ENCODE results near the gene CREG2.

The CREG2 gene

DNA sequence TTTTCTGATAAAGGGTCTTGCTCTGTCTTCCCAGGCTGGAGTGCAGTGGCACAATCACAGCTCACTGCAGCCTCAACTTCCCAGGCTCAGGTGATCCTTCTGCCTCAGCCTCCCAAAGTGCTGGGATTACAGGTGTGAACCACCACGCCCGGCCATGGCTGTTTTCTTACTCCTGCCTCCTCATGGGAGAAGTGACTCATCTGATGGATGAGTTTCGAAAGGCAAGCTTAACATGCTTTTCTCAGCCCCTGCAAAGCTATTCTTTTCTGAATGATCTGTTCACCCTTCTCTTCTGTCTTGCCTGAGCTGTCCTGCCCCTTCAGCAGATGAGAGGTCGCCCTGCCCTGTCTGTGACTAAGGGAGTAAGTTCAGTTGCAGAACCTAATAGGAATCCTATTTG lies 929 bp upstream of the CREG2 start:
- FAIRE-seq (no peak), DNase-seq (ENCODE audit: insufficient read length) (no peak)
- TF ChIP-seq TAF1 (IDR thresholded peaks at IDR 0.05; ENCODE audit: borderline replicate concordance, low read depth, low read length): no peak
- TF ChIP-seq POLR2AphosphoS5 (IDR thresholded peaks at IDR 0.05; ENCODE audit: low read depth, low read length): no peak
- TF ChIP-seq POLR2A (IDR thresholded peaks at IDR 0.05; ENCODE audit: low read depth, low read length): no peak

DNA sequence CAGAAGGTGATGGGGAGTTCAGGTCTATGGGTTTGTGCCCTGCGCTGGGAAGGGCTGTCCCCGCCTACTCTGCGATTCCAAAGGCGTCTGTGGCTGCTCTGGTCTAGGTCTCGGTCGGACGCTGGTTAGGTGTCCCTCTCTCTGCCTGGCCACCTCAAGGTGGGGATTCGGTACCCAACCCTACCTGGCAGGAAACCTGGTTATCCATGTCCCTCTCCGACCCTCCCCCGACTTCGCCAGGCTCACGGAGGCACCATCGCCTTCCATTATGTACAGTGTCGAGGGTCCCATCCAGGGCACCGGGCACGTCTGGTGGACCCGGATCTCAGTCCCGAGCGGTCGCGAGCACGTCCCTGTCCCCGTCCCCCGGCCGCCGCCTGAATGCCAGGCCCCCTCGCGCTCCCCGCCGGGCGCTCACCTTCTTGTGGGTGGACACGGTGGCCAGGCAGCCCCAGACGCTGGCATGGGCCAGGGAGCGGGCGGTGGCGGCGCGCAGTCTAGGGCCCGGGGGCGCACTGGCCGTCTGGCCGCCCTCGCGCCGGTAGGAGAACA lies 628 bp downstream of the CREG2 start:
- FAIRE-seq: no peak
- no peak for DNase-seq (ENCODE audit: insufficient read length)
- TF ChIP-seq POLR2A (IDR thresholded peaks at IDR 0.05; ENCODE audit: low read depth, low read length): no peak
- TF ChIP-seq TAF1 (IDR thresholded peaks at IDR 0.05; ENCODE audit: borderline replicate concordance, low read depth, low read length): no peak
- TF ChIP-seq POLR2AphosphoS5 (IDR thresholded peaks at IDR 0.05; ENCODE audit: low read depth, low read length): no peak

DNA sequence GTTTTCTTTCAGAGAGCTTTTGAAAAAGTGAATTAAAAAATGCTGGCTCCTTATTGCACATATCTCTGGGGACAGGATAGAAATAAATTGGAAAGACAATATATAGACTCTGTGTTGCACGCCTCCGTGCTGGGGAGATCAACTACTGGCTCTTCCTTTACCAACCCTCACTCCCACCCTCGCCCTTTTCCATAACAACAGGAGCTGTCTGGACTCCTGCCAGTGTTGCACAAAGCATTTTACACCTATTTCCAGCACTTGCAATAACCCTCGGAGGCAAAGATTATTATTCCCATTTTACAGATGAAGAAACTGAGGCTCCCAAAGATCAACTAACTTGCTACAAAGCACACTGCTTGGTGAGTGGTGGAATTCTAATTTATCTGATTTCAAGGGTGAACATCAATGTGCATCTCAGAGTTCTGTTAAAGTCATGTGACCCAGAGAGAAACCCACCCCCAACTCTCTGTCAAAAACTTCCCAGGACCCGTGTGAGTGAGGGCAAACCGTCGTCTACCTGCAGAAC lies 4.2 kb downstream of the CREG2 start:
- DNase-seq (ENCODE audit: insufficient read length): no peak
- no peak for FAIRE-seq
- TF ChIP-seq POLR2AphosphoS5 (IDR thresholded peaks at IDR 0.05; ENCODE audit: low read depth, low read length): no peak
- no peak for TF ChIP-seq TAF1 (IDR thresholded peaks at IDR 0.05; ENCODE audit: borderline replicate concordance, low read depth, low read length)
- TF ChIP-seq POLR2A (IDR thresholded peaks at IDR 0.05; ENCODE audit: low read depth, low read length): no peak

DNA sequence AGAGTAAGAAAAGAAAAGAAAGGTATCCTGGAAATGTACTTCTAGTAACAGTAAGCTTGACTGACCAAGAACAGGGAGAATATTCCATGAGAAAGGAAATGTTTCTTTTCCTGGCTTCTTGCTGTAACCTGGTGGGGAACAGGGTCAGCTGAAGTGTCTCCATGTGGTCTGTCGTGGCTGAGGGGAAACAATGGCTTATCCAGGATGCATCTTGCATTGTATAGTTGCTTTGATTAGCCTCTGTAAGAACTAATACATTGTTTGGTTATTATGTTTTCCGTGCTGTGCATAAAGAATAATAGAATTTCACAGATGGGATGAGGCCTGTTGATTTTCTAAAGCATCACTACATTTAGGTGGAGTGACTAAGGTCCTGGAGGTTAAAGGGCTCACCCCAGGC lies 4.9 kb downstream of the CREG2 start:
- TF ChIP-seq POLR2AphosphoS5 (IDR thresholded peaks at IDR 0.05; ENCODE audit: low read depth, low read length): no peak
- DNase-seq (ENCODE audit: insufficient read length) (no peak), FAIRE-seq (no peak)

DNA sequence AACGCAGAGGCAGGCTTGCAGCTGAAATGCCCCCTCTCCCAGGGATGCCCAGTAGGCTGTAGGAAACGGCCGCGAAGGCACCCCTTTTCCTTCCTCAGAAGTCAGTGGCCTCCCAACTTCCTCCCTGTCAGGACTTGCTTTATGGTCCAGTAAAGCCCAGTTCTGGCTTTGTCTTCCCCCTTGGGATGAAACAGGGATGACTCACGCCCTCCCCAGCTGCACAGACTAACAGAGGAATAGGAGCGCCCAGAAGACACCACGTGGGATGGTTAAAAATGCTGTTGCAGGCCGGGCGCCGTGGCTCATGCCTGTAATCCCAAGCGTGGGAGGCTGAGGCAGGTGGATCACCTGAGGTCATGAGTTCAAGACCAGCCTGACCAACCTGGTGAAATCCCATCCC lies 6.9 kb downstream of the CREG2 start:
- FAIRE-seq (no peak), DNase-seq (ENCODE audit: insufficient read length) (no peak)
- TF ChIP-seq POLR2A (IDR thresholded peaks at IDR 0.05; ENCODE audit: low read depth, low read length) (no peak), TAF1 (IDR thresholded peaks at IDR 0.05; ENCODE audit: borderline replicate concordance, low read depth, low read length) (no peak), POLR2AphosphoS5 (IDR thresholded peaks at IDR 0.05; ENCODE audit: low read depth, low read length) (no peak)

DNA sequence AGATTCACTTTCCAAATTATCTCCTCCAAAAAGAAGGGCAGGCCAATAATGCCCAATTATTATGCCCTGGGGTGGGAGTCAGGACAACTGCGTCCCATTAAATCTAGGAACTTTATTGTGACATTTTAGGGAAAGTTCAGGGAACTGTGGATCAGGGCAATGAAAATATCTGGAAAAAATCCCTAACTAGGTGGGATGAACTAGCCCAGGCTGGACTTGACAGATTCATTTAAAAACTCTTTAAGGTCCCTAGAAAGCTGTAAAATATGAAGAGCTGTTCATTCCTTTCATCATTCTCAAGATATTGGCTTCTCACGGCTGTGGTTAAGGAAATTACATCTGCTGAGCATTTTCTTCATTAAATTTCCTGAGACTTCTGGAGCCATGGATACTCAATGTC lies 8.2 kb downstream of the CREG2 start:
- TF ChIP-seq TAF1 (IDR thresholded peaks at IDR 0.05; ENCODE audit: borderline replicate concordance, low read depth, low read length): no peak
- no peak for TF ChIP-seq POLR2AphosphoS5 (IDR thresholded peaks at IDR 0.05; ENCODE audit: low read depth, low read length)
- TF ChIP-seq POLR2A (IDR thresholded peaks at IDR 0.05; ENCODE audit: low read depth, low read length): no peak
- no peak for FAIRE-seq

DNA sequence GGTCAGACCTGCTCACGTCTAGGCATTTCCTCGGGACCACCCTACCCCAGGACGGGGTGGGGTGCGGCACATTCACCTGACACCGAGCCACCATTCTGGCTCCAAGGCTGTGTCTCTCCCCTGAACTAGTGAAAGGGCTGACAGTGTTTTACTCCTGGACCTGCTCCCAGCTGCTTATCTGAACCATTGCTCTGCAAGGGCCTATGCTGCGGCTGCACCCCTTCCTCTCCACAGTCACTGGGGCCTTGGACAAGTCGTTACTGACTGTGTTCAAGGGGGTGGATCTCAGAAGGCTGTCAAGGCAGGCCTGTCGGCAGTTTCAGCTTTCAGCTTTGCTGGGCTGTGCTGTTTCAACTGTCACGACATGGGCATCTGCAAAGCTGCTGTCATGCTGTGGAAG lies 11.7 kb downstream of the CREG2 start:
- FAIRE-seq: no peak
- DNase-seq (ENCODE audit: insufficient read length): no peak
- no peak for TF ChIP-seq POLR2AphosphoS5 (IDR thresholded peaks at IDR 0.05; ENCODE audit: low read depth, low read length)
- no peak for TF ChIP-seq TAF1 (IDR thresholded peaks at IDR 0.05; ENCODE audit: borderline replicate concordance, low read depth, low read length)

More for the DNA sequence above, 8.2 kb downstream of the CREG2 start:
- no peak for DNase-seq (ENCODE audit: insufficient read length)

DNA sequence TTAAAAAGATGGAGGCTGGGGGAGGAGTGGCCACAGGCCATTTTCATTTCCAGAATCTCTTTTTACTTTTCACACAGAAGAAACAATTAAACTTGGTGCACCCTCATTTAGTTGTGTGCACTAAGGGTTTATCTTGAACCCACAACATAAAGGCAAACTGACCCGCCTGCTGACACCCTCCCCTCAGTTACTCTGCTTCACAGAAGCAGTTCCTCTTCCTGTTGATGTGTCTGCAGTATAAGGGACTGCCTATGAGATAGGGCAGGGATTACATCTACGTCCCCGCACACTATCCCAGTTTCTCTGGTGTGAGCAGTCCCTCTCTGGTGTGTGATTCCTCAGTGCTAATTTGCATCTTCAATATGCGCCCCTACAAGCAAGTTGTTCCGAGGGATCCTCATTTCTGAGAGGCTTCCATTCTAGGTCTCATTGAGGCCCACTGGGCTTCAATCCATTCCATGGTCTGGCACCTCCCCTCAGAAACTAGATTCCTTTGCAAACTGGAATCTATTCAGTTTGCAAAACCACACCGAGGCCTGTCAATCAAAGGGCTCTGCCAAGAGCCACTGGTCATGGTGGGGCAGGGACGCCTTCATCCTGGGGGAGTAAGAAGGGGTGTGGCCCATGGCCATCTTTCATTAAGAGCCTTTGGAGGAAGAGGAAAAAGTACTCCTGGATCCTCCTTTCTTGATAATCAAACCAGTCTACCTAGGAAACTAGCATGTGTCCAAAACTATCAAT lies 12.3 kb downstream of the CREG2 start:
- no peak for TF ChIP-seq POLR2A (IDR thresholded peaks at IDR 0.05; ENCODE audit: low read depth, low read length)
- no peak for TF ChIP-seq POLR2AphosphoS5 (IDR thresholded peaks at IDR 0.05; ENCODE audit: low read depth, low read length)
- DNase-seq (ENCODE audit: insufficient read length): no peak
- FAIRE-seq: no peak

DNA sequence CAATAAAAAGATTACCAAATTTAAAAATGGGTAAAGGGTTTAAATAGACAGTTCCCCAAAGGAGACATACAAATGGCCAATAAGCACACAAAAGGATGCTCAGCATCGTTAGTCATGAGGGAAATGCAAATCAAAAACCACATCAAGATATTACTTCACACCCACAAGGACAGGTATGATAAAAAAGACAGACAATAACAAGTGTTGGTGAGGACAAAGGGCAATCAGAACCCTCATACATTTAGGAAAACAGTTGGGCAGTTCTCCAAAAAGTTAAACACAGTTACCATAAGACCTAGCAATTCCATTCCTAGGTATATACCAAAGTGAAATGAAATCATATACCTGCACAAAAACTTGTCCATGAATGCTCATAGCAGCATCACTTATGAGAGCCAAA lies 14.5 kb downstream of the CREG2 start:
- no peak for FAIRE-seq
- no peak for DNase-seq (ENCODE audit: insufficient read length)
- TF ChIP-seq POLR2AphosphoS5 (IDR thresholded peaks at IDR 0.05; ENCODE audit: low read depth, low read length) (no peak), TAF1 (IDR thresholded peaks at IDR 0.05; ENCODE audit: borderline replicate concordance, low read depth, low read length) (no peak), POLR2A (IDR thresholded peaks at IDR 0.05; ENCODE audit: low read depth, low read length) (no peak)

DNA sequence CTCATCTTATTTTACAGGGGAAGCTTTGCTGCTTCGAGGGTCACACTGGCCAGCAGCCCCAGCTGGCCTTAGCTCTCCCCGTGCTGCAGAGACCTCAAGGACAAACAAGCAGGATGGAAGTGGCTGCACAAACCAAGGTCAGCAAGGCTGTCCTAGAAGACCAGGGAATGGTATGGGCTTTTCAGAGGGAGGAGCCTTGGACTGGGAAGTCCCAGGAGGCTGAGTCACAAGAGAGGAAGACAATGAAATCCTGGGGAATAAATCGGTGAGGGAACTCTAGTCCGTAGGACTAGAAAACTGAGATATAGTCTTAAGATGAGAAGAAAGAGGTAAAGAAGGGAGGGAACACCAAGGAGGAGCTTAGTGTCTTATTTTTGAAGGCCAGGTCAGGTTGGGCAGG lies 15.7 kb downstream of the CREG2 start:
- no peak for FAIRE-seq
- DNase-seq (ENCODE audit: insufficient read length): no peak
- TF ChIP-seq POLR2A (IDR thresholded peaks at IDR 0.05; ENCODE audit: low read depth, low read length) (no peak), TAF1 (IDR thresholded peaks at IDR 0.05; ENCODE audit: borderline replicate concordance, low read depth, low read length) (no peak), POLR2AphosphoS5 (IDR thresholded peaks at IDR 0.05; ENCODE audit: low read depth, low read length) (no peak)

DNA sequence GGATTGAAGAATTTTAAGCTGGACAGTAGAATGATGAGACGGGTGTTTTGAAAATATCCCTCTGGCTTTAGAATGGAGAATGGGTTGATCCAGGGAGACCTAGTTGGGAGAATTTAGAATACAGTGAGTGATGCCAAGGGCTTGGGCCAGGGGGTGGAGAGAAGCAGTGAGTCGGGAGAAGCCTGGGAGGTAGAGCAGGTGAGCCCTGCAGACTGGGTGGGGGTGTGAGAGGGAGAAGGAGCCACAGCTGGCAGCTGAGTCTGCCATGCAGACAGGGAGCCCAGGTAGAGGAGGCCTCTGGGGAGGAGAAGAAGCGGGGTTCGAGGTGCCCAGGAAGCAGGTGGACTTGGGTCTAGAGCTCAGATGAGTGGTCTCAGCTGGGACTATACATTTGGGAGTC lies 18.2 kb downstream of the CREG2 start:
- TF ChIP-seq POLR2A (IDR thresholded peaks at IDR 0.05; ENCODE audit: low read depth, low read length): no peak
- no peak for TF ChIP-seq TAF1 (IDR thresholded peaks at IDR 0.05; ENCODE audit: borderline replicate concordance, low read depth, low read length)
- TF ChIP-seq POLR2AphosphoS5 (IDR thresholded peaks at IDR 0.05; ENCODE audit: low read depth, low read length): no peak
- DNase-seq (ENCODE audit: insufficient read length) (no peak), FAIRE-seq (no peak)

DNA sequence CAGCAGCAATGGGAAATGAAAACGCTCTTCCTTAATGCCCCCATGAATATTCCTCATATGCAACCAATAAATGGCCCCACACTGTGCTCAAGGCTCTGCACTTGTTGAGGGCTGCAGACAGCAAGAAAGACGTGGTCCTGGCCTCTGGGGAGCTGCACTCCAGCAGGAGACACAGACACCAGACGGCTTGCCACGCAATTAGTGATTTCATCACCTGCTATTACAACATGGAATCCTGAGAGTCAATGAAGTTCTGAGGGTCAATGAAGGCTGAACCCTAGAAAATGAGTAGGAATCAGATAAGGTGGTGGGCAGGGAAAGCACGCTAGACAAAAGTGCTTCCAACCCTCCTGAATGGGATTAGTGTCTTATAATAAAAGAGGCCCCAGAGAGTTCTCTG lies 18.9 kb downstream of the CREG2 start:
- TF ChIP-seq POLR2A (IDR thresholded peaks at IDR 0.05; ENCODE audit: low read depth, low read length) (no peak), POLR2AphosphoS5 (IDR thresholded peaks at IDR 0.05; ENCODE audit: low read depth, low read length) (no peak), TAF1 (IDR thresholded peaks at IDR 0.05; ENCODE audit: borderline replicate concordance, low read depth, low read length) (no peak)
- FAIRE-seq (no peak), DNase-seq (ENCODE audit: insufficient read length) (no peak)

Measured in GM12892 (cell line).